Stimulated activated naive B cell treated with anti-CD40 and anti-IgM and Interleukin-4, amounts not matched to agents 10 μg/mL and 1 μg/mL and 100 μg/mL, for 72 hours (primary cell): ENCODE measurements around the gene MYO3B.
A peak's percentile ranks its signal among the peaks of the same experiment; 100 is the strongest.

ENCODE experiments used
- ATAC-seq, 2 donors: fragments of 150-1000 bp; cut with Tn5 transposase; replicated peaks; 2 replicates each; pipeline ENCODE4 v1.10.0; 2021; ENCODE audit warnings: moderate library complexity in 1 of 2
- DNase-seq: peaks from one replicate; pipeline ENCODE4 v3.0.0; 2021
- H3K27ac Mint-ChIP-seq: one replicate; pipeline ENCODE4 v1.8.0; 2022; ENCODE audit warnings: mild to moderate bottlenecking, mixed read lengths
- H3K27me3 Mint-ChIP-seq, 2 donors: one replicate each; pipeline ENCODE4 v1.8.0; 2022; ENCODE audit warnings: mixed read lengths in 2 of 2
- H3K36me3 Mint-ChIP-seq, 2 donors: one replicate each; pipeline ENCODE4 v1.8.0; 2022; ENCODE audit warnings: mixed read lengths in 2 of 2, mild to moderate bottlenecking in 1 of 2
- H3K4me1 Mint-ChIP-seq, 2 donors: one replicate each; pipeline ENCODE4 v1.8.0; 2022; ENCODE audit warnings: mixed read lengths in 2 of 2, mild to moderate bottlenecking in 1 of 2
- H3K4me3 Mint-ChIP-seq, 2 donors: one replicate each; pipeline ENCODE4 v1.8.0; 2022; ENCODE audit warnings: mild to moderate bottlenecking in 2 of 2, mixed read lengths in 2 of 2, moderate library complexity in 1 of 2
- H3K9me3 Mint-ChIP-seq, 2 donors: one replicate each; pipeline ENCODE4 v1.8.0; 2022; ENCODE audit warnings: mixed read lengths in 2 of 2, mild to moderate bottlenecking in 1 of 2

MYO3B gene

GRCh38 chr2:170282851-170283250 is 104.9 kb downstream of the MYO3B start:
- ATAC-seq, result no peak
- Mint-ChIP-seq H3K27ac (no peak overlapping the region), H3K9me3 (peaks cover 4 to 8% of the 10 kb centered on the region in 2 donors), H3K4me3 (no peak overlapping the region), H3K36me3 (no peaks in the 10 kb centered on the region), H3K27me3 (peaks cover 0 to 4% of the 10 kb centered on the region in 2 donors), H3K4me1 (peaks cover 4 to 12% of the 10 kb centered on the region in 2 donors)
- DNase-seq, result no peak

DNA sequence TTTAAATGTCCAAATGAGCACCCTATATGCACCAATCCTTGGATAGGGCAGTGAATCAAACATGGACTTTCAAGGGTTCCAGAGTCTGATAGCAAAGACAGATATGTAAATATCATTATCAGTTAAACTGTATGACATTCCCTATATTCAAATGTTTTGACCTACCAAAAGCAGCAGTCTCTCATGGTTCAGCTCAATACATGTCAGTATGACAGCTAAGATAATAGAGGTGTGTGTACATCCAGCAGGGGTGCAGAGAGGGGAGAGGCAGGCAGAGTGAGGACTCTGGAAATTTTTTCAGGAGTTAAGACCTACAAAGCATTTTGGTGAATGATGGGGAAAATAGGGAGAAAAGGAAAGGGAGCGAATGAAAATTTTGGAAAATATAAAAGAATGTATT is 106.3 kb downstream of the MYO3B start:
- no peaks in the 10 kb centered on the region for H3K36me3 Mint-ChIP-seq
- H3K4me1 Mint-ChIP-seq, result peaks cover 4 to 12% of the 10 kb centered on the region in 2 donors
- no peak overlapping the region for H3K4me3 Mint-ChIP-seq
- ATAC-seq (no peak), DNase-seq (no peak)
- H3K27me3 Mint-ChIP-seq, result peaks cover 0 to 4% of the 10 kb centered on the region in 2 donors
- H3K9me3 Mint-ChIP-seq, result peaks cover 4 to 10% of the 10 kb centered on the region in 2 donors
- no peak overlapping the region for H3K27ac Mint-ChIP-seq

DNA sequence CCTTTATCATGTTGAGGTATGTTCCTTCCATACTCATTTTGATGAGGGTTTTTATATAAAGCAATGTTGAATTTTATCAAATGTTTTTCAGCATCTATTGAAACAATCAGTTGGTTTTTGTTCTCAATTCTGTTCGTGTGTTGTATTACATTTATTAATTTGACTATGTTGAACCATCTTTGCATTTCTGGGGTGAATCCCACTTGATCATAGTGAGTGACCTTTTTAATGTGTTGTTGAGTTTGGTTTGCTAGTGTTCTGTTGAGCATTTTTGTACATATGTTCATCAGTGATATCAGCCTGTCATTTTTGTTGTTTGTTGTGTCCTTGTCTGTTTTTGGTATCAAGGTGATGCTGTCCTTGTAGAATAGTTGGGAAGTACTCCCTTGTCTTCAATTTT is 110.9 kb downstream of the MYO3B start:
- H3K27me3 Mint-ChIP-seq, result peaks cover 0 to 7% of the 10 kb centered on the region in 2 donors
- H3K9me3 Mint-ChIP-seq, result peaks cover 13 to 16% of the 10 kb centered on the region in 2 donors
- H3K4me1 Mint-ChIP-seq, result peaks cover 2 to 5% of the 10 kb centered on the region in 2 donors
- H3K4me3 Mint-ChIP-seq, result no peak overlapping the region
- no peaks in the 10 kb centered on the region for H3K36me3 Mint-ChIP-seq
- H3K27ac Mint-ChIP-seq, result no peak overlapping the region
- no peak for ATAC-seq
- no peak for DNase-seq

GRCh38 chr2:170291474-170291873 is 113.5 kb downstream of the MYO3B start:
- Mint-ChIP-seq H3K27ac (no peak overlapping the region), H3K36me3 (peaks cover 0 to 2% of the 10 kb centered on the region in 2 donors), H3K4me3 (no peak overlapping the region), H3K9me3 (peaks cover 16 to 18% of the 10 kb centered on the region in 2 donors), H3K27me3 (peaks cover 0 to 7% of the 10 kb centered on the region in 2 donors), H3K4me1 (no peaks in the 10 kb centered on the region)
- ATAC-seq, result no peak
- DNase-seq, result no peak

DNA sequence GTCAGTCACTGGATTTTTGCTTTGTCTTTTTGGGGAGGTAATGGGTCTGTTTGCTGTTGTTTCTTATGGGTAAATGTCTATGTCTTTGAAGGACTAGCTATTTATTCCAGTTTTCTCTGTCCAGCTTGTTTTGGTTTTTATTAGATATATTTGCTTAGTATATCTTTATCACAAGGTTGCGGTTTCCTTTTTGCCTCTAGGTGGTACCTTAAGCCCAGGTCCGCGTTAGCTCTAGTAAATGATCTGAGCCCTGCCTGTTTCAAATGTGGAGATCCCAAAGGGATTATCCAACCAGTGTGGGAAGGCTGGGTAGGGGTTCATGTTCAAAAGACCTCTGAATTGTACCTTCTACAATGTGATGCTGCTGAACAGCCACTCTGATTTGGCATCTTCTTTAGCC is 114.5 kb downstream of the MYO3B start:
- peaks cover 12 to 17% of the 10 kb centered on the region in 2 donors for H3K9me3 Mint-ChIP-seq
- DNase-seq, result no peak
- no peak overlapping the region for H3K4me3 Mint-ChIP-seq
- H3K36me3 Mint-ChIP-seq, result peaks cover 0 to 2% of the 10 kb centered on the region in 2 donors
- no peak for ATAC-seq
- no peaks in the 10 kb centered on the region for H3K4me1 Mint-ChIP-seq
- H3K27me3 Mint-ChIP-seq, result peaks cover 0 to 3% of the 10 kb centered on the region in 2 donors
- H3K27ac Mint-ChIP-seq, result no peak overlapping the region

DNA sequence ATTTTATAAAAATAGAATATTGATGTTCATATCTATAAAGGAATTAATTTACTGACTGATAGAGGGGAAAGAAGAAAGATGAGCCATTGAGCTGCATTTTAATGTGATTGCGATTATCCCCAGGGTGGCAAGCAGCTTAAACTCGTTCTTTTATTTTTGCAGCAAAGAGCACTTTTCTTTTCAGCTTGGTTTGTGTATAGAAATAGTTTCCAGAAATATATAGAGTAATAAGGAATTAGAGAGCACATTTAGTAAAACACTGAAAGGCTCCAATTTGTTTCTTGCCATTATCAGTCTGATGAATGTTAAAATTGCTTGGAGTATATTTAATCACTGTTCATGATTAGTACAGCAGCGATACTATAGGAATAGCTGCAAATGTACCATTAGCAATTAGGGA is 119.5 kb downstream of the MYO3B start:
- DNase-seq (no peak), ATAC-seq (no peak)
- peaks cover 0 to 8% of the 10 kb centered on the region in 2 donors for H3K9me3 Mint-ChIP-seq
- H3K27ac Mint-ChIP-seq, result no peak overlapping the region
- H3K27me3 Mint-ChIP-seq, result no peaks in the 10 kb centered on the region
- peaks cover 0 to 2% of the 10 kb centered on the region in 2 donors for H3K36me3 Mint-ChIP-seq
- H3K4me1 Mint-ChIP-seq, result peaks cover 0 to 6% of the 10 kb centered on the region in 2 donors
- no peak overlapping the region for H3K4me3 Mint-ChIP-seq

GRCh38 chr2:170298115-170298514 is 120.2 kb downstream of the MYO3B start:
- ATAC-seq, result peak; percentile 80 to 90
- H3K36me3 Mint-ChIP-seq, result peaks cover 0 to 2% of the 10 kb centered on the region in 2 donors
- peaks cover 0 to 7% of the 10 kb centered on the region in 2 donors for H3K9me3 Mint-ChIP-seq

GRCh38 chr2:170298861-170299429 is 121.0 kb downstream of the MYO3B start:
- Mint-ChIP-seq H3K27me3 (no peaks in the 10 kb centered on the region), H3K27ac (no peak overlapping the region), H3K4me3 (no peak overlapping the region), H3K4me1 (peaks cover 0 to 6% of the 10 kb centered on the region in 2 donors), H3K9me3 (peaks cover 0 to 7% of the 10 kb centered on the region in 2 donors), H3K36me3 (peaks cover 0 to 2% of the 10 kb centered on the region in 2 donors)
- ATAC-seq, result no peak
- DNase-seq, result no peak

More at GRCh38 chr2:170298115-170298514, 120.2 kb downstream of the MYO3B start:
- H3K27ac Mint-ChIP-seq, result no peak overlapping the region
- H3K27me3 Mint-ChIP-seq, result no peaks in the 10 kb centered on the region
- peaks cover 0 to 6% of the 10 kb centered on the region in 2 donors for H3K4me1 Mint-ChIP-seq
- no peak overlapping the region for H3K4me3 Mint-ChIP-seq
- DNase-seq, result peak; percentile 3

- ATAC-seq (no peak), DNase-seq (no peak)
- H3K36me3 Mint-ChIP-seq, result peaks cover 0 to under 1% of the 10 kb centered on the region in 2 donors
- H3K27me3 Mint-ChIP-seq, result no peaks in the 10 kb centered on the region
- H3K4me3 Mint-ChIP-seq, result no peak overlapping the region
- peaks cover 0 to 5% of the 10 kb centered on the region in 2 donors for H3K9me3 Mint-ChIP-seq
- peaks cover 0 to 6% of the 10 kb centered on the region in 2 donors for H3K4me1 Mint-ChIP-seq
- H3K27ac Mint-ChIP-seq, result no peak overlapping the region
Observed at GRCh38 chr2:170300993-170301392, 123.0 kb downstream of the MYO3B start.

- H3K36me3 Mint-ChIP-seq, result no peaks in the 10 kb centered on the region
- H3K4me1 Mint-ChIP-seq, result peaks cover 0 to 6% of the 10 kb centered on the region in 2 donors
- no peak overlapping the region for H3K27ac Mint-ChIP-seq
- H3K9me3 Mint-ChIP-seq, result peaks cover 0 to under 1% of the 10 kb centered on the region in 2 donors
- ATAC-seq, result no peak
- DNase-seq, result no peak
- H3K4me3 Mint-ChIP-seq, result no peak overlapping the region
- H3K27me3 Mint-ChIP-seq, result no peaks in the 10 kb centered on the region
Observed at GRCh38 chr2:170301626-170302025, 123.7 kb downstream of the MYO3B start.

DNA sequence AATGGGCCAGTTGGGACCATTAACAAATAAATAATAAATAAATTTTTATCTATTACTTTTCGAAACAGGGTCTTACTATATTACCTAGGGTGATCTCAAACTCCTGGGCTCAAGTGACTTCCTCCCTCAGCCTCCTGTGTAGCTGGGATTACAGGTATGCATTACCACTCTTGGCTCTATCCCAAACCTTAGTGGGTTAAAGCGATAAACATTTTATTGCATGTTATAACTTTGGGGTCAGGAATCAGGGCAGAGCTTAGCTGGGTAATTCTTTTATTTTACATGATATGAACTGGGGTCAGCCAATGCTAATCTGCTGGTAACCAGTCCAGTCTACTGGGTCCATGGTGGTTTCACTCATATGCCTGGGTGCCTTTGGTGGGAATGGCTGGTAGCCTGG is 127.8 kb downstream of the MYO3B start:
- ATAC-seq (no peak), DNase-seq (no peak)
- Mint-ChIP-seq H3K36me3 (no peaks in the 10 kb centered on the region), H3K4me3 (no peak overlapping the region), H3K27ac (no peak overlapping the region), H3K4me1 (no peaks in the 10 kb centered on the region), H3K9me3 (no peaks in the 10 kb centered on the region), H3K27me3 (no peaks in the 10 kb centered on the region)

- H3K9me3 Mint-ChIP-seq, result no peaks in the 10 kb centered on the region
- H3K27ac Mint-ChIP-seq, result no peak overlapping the region
- H3K4me3 Mint-ChIP-seq, result no peak overlapping the region
- H3K27me3 Mint-ChIP-seq, result no peaks in the 10 kb centered on the region
- ATAC-seq (no peak), DNase-seq (no peak)
- H3K4me1 Mint-ChIP-seq, result no peaks in the 10 kb centered on the region
- no peaks in the 10 kb centered on the region for H3K36me3 Mint-ChIP-seq
Observed at GRCh38 chr2:170306293-170306873, 128.4 kb downstream of the MYO3B start.

- no peak overlapping the region for H3K27ac Mint-ChIP-seq
- no peaks in the 10 kb centered on the region for H3K27me3 Mint-ChIP-seq
- H3K4me3 Mint-ChIP-seq, result no peak overlapping the region
- DNase-seq (no peak), ATAC-seq (no peak)
- no peaks in the 10 kb centered on the region for H3K4me1 Mint-ChIP-seq
- H3K36me3 Mint-ChIP-seq, result no peaks in the 10 kb centered on the region
- no peaks in the 10 kb centered on the region for H3K9me3 Mint-ChIP-seq
Observed at GRCh38 chr2:170307052-170307451, 129.1 kb downstream of the MYO3B start.

DNA sequence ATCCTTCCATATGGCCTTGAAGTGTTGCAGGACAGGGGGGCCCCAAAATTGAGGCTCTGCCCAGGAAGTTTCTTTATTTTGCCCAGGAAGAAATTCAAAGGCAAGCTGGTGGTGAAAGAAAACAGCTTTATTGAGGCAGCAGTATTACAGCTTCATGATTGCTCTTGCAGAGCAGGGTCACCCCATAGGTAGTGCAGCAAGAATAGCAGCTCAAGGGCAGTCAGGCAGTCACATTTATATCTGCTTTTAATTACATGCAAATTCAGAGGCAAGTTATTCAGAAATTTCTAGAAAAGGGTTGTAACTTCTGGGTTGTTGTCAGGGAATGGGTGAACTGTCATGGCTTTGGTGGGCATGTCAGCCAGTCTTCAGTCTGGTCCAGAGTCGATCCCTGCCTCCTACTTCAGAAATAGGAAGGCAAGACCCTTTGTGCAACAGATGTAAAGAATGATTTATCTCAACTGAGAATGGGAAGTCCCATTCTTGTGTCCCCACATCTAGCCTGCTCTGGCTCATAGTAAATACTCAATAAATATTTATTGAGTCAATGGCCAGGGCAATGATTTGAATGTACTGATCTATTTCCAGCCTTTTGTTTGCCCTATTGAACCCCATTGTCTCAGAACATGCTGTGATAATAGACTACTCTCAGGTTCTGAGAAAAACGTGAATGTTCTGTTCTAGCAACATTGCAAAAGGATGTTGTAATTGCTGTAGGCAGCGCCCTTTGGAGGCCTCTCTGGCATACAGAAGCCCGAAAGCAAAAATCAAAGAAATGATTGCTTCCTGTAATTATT is 129.8 kb downstream of the MYO3B start:
- no peak for DNase-seq
- no peak overlapping the region for H3K27ac Mint-ChIP-seq
- no peak overlapping the region for H3K4me3 Mint-ChIP-seq
- no peaks in the 10 kb centered on the region for H3K36me3 Mint-ChIP-seq
- H3K9me3 Mint-ChIP-seq, result no peaks in the 10 kb centered on the region
- H3K4me1 Mint-ChIP-seq, result no peaks in the 10 kb centered on the region
- ATAC-seq, result no peak
- H3K27me3 Mint-ChIP-seq, result no peaks in the 10 kb centered on the region
